Neural cell (in vitro differentiated cells): ENCODE measurements around the gene SAMD4B. TPM values are rescaled to one million over a fixed set of nuclear protein-coding genes. Genes with fewer than 3 reads are reported as not detected.

Experiments used
- H2AFZ ChIP-seq: fragments of 200-600, 300-800 bp; sonication (generic), shearing (Covaris generic); 2 replicates; pipeline ENCODE4 v1.6.0; 2014; ENCODE audit warnings: low read depth, mild to moderate bottlenecking, antibody characterized with exemption, low read length, moderate library complexity
- H3F3A ChIP-seq: fragments of 200-600 bp; shearing (Covaris generic); 2 replicates; pipeline ENCODE4 v1.6.1; 2016; ENCODE audit warnings: mild to moderate bottlenecking, moderate library complexity, mixed read lengths, antibody characterized with exemption, low read length; ENCODE audit not compliant: insufficient read depth, poor library complexity, severe bottlenecking
- H3K27ac ChIP-seq: fragments of 200-600, 300-800 bp; sonication (generic), shearing (Covaris generic); 2 replicates; pipeline ENCODE4 v1.5.1; 2014; ENCODE audit warnings: mild to moderate bottlenecking, low read length, moderate library complexity
- H3K27me3 ChIP-seq: fragments of 300-800, 200-600 bp; sonication (generic), shearing (Covaris generic); 2 replicates; pipeline ENCODE4 v1.6.0; 2014; ENCODE audit warnings: mild to moderate bottlenecking, low read depth, low read length, moderate library complexity; ENCODE audit not compliant: insufficient read depth
- H3K36me3 ChIP-seq: fragments of 300-800, 200-600 bp; sonication (generic), shearing (Covaris generic); 2 replicates; pipeline ENCODE4 v1.5.1; 2014; ENCODE audit warnings: mild to moderate bottlenecking, antibody characterized with exemption, low read length, moderate library complexity; ENCODE audit not compliant: insufficient read depth
- H3K4me2 ChIP-seq: fragments of 300-800, 200-600 bp; sonication (generic), shearing (Covaris generic); 2 replicates; pipeline ENCODE4 v1.6.0; 2014; ENCODE audit warnings: mild to moderate bottlenecking, low read length
- H3K4me3 ChIP-seq: fragments of 300-800, 200-600 bp; sonication (generic), shearing (Covaris generic); 2 replicates; pipeline ENCODE4 v1.5.1; 2014; ENCODE audit warnings: mild to moderate bottlenecking, low read length, moderate library complexity
- H3K79me2 ChIP-seq: fragments of 200-600 bp; shearing (Covaris generic); replicated peaks from 2 replicates; pipeline ENCODE4 v1.6.0; 2014; ENCODE audit warnings: mild to moderate bottlenecking, low read length, moderate library complexity; ENCODE audit not compliant: insufficient read depth
- H3K9ac ChIP-seq: fragments of 300-800, 200-600 bp; sonication (generic), shearing (Covaris generic); 2 replicates; pipeline ENCODE4 v1.6.1; 2016; ENCODE audit warnings: mild to moderate bottlenecking, low read length, mixed read lengths
- H3K9me2 ChIP-seq: fragments of 200-600 bp; shearing (Covaris generic); 2 replicates; pipeline ENCODE4 v1.6.1; 2016; ENCODE audit warnings: mild to moderate bottlenecking, low read length, mixed read lengths; ENCODE audit not compliant: insufficient read depth
- H3K9me3 ChIP-seq: fragments of 200-600, 300-800 bp; sonication (generic), shearing (Covaris generic); 2 replicates; pipeline ENCODE4 v1.6.1; 2016; ENCODE audit warnings: mild to moderate bottlenecking, mixed run types, low read length, moderate library complexity, mixed read lengths
- H4K20me1 ChIP-seq: fragments of 200-600 bp; shearing (Covaris generic); 2 replicates; pipeline ENCODE4 v1.6.1; 2016; ENCODE audit warnings: mild to moderate bottlenecking, mixed run types; ENCODE audit not compliant: insufficient read depth
- CTCF ChIP-seq: fragments of 450-650 bp; IDR thresholded peaks from 2 replicates; pipeline ENCODE4 v1.5.1; 2014; ENCODE audit warnings: antibody characterized with exemption, mild to moderate bottlenecking, moderate library complexity; ENCODE audit not compliant: poor library complexity, severe bottlenecking
- EP300 ChIP-seq: fragments of 450-650 bp; conservative IDR thresholded peaks from 2 replicates; pipeline ENCODE4 v1.6.1; 2014; ENCODE audit warnings: antibody characterized with exemption, mild to moderate bottlenecking, moderate library complexity; ENCODE audit not compliant: poor library complexity, severe bottlenecking
- EZH2 ChIP-seq: fragments of 200-600, 300-800 bp; shearing (Covaris generic), sonication (generic); IDR thresholded peaks from 2 replicates; pipeline ENCODE4 v1.6.1; 2014; ENCODE audit warnings: antibody characterized with exemption, low read length, borderline replicate concordance, mild to moderate bottlenecking; ENCODE audit not compliant: insufficient read depth, poor library complexity, severe bottlenecking
- MXI1 ChIP-seq: fragments of 450-650 bp; conservative IDR thresholded peaks from 2 replicates; pipeline ENCODE4 v1.6.1; 2014; ENCODE audit warnings: antibody characterized with exemption, mild to moderate bottlenecking; ENCODE audit not compliant: poor library complexity, severe bottlenecking
- POLR2AphosphoS5 ChIP-seq: IDR thresholded peaks from 2 replicates; pipeline ENCODE4 v1.6.1; 2012
- RAD21 ChIP-seq: fragments of 450-650 bp; conservative IDR thresholded peaks from 2 replicates; pipeline ENCODE4 v1.6.1; 2014; ENCODE audit warnings: antibody characterized with exemption, mild to moderate bottlenecking, moderate library complexity
- REST ChIP-seq: IDR thresholded peaks from 2 replicates; pipeline ENCODE4 v1.6.1; 2012; ENCODE audit warnings: borderline replicate concordance
- SMC3 ChIP-seq: fragments of 450-650 bp; conservative IDR thresholded peaks from 2 replicates; pipeline ENCODE4 v1.6.1; 2014; ENCODE audit warnings: antibody characterized with exemption, mild to moderate bottlenecking, moderate library complexity; ENCODE audit not compliant: poor library complexity
- TAF1 ChIP-seq: IDR thresholded peaks from 2 replicates; pipeline ENCODE4 v1.6.1; 2012; ENCODE audit warnings: low read depth
- polyA plus RNA-seq: library from polyadenylated mRNA; depleted of rRNA; stranded (reverse); fragments of >200 nt; gene quantifications from 2 replicates; pipeline ENCODE4 v1.2.3, GENCODE V29; 2014

The SAMD4B gene
- polyA plus RNA-seq, 1 donor from 2014 or later, result 19.3 TPM

- no peaks in the 10 kb centered on the region for H4K20me1 ChIP-seq
- no peaks in the 10 kb centered on the region for H3K9me3 ChIP-seq
- no peak overlapping the region for H3K4me3 ChIP-seq
- no peaks in the 10 kb centered on the region for H3F3A ChIP-seq
- TF ChIP-seq EZH2 (no peak), CTCF (no peak), POLR2AphosphoS5 (no peak), MXI1 (no peak), EP300 (no peak), SMC3 (no peak), TAF1 (no peak), REST (no peak), RAD21 (no peak)
- H3K79me2 ChIP-seq, result no peaks in the 10 kb centered on the region
- no peaks in the 10 kb centered on the region for H3K9me2 ChIP-seq
- no peak overlapping the region for H3K4me2 ChIP-seq
- no peak overlapping the region for H2AFZ ChIP-seq
- no peak overlapping the region for H3K27ac ChIP-seq
- peaks cover 52% of the 10 kb centered on the region for H3K27me3 ChIP-seq
- H3K36me3 ChIP-seq, result no peaks in the 10 kb centered on the region
- H3K9ac ChIP-seq, result no peak overlapping the region
Measured at GRCh38 chr19:39407660-39408391, 65.6 kb downstream of the SAMD4B start.

- Histone ChIP-seq H3K9me3 (no peaks in the 10 kb centered on the region), H3F3A (no peaks in the 10 kb centered on the region), H3K27ac (no peak overlapping the region), H3K4me3 (no peak overlapping the region), H3K27me3 (peaks cover 52% of the 10 kb centered on the region), H4K20me1 (no peaks in the 10 kb centered on the region), H3K9me2 (no peaks in the 10 kb centered on the region), H3K36me3 (no peaks in the 10 kb centered on the region), H3K4me2 (no peak overlapping the region), H2AFZ (no peak overlapping the region), H3K9ac (no peak overlapping the region), H3K79me2 (peaks cover 1% of the 10 kb centered on the region)
- TF ChIP-seq MXI1 (no peak), CTCF (no peak), REST (no peak), TAF1 (no peak), EZH2 (no peak), EP300 (no peak), RAD21 (no peak), SMC3 (no peak), POLR2AphosphoS5 (no peak)
Measured at GRCh38 chr19:39408392-39409207, 66.4 kb downstream of the SAMD4B start.
